ENCODE results near the gene SYT13.

Gene SYT13

DNA sequence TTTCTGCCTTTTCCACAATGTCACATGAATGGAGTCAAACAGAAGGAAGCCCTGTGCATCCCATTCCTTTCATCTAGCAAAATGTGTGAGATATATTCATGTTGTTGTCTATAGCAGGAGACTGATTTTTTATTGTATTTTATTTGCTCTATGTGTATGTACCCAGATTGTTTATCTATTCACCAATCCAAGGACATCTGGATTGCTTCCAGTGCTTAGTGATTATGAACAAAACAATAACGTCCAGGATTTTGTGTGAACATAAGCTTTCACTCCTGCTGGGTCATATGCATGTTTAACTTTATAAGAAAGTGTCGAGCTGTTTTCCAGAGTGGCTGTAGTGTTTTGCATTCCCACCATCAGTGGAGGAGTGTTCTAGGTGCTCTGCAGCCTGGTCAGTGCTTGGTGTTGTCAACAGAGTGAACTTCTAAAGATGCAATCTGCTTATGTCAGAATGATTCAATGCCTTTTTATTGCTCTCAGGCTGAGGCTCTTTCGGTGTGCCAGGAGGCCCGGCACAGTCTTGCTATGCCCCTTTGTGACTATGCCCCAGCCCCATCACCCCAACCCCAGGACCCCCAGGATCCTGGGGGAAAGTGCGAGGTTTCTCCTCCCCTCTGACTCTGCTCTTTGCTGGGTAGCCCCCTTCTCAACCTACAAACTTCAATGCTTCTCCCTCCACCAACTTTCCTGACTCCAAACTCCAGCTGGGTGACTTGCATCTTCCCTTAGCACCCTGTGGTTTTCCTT, 19.9 kb upstream of the SYT13 start:
- DNase-seq = no peak

DNA sequence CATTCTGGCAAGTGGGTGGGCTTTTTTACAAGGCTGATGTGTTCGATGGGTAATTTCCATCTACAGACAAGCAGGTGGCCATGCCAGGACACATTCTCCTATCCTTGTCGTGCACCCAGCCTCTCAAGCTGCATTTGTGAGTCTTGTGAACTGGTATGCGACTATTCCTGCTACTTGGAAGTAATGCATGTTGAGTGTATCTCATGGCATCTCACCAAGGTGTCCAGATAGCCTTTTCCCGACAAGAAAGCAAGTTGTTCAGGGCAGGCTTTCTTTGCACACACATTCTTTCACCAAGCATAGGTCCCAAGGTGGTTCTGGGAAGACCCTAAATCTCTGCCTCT, 18.8 kb upstream of the SYT13 start:
- DNase-seq = no peak

- no peak for DNase-seq
These were observed 18.2 kb upstream of the SYT13 start for GRCh38 chr11:45304111-45304991.

DNA sequence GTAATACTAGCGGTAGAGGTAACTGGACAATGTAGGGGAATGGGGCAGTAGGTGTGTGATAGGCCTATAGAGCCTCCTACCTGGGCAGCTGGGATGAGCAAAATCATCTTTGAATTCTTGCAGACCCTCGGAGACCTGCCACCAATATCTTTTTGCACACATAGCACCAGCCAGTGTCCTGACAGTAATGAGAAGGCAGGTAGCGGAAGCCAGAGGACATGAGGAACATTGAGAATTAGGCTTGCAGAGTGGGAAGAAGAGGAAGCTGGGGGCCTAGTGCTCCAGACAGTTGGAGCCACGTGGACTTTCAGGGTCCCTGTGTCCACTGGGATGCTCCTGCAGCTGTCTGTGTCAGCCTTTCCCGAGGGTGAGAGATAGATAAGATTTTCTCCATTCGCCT, 17.2 kb upstream of the SYT13 start:
- no peak for DNase-seq

DNA sequence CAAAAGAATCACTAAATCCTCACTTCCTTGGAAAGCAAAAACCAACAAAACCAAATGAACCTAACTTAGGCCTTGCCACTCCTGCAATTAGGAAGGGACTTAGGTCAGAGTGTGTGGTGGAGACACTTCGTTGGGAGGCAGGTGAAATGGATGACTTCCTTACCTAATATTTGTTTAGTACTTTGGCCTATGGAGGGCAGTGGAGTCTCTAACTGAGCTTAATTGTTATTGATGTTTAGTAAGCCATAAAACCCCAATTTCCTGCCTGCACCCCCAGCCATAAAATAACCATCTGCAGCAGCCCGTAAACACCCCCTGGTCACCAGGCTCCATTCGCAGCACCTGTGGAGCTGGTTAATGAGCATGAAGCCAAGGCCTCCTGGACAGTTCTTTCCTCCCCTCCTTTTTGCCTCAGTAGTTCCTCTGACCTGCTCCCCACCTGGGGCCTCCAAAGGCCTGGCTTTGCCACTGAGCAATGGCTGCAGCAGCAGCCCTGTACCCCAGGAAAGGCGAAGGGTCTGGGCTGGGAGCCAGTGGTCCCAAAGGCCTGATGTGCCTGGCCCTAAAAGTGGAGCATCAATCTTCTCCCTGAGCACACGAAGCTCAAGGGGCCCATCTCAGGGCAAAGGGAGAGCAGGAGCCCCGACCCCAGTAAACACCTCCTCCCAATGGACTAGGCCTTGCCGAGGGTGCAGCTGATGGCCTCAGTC, 15.6 kb upstream of the SYT13 start:
- no peak for DNase-seq

DNA sequence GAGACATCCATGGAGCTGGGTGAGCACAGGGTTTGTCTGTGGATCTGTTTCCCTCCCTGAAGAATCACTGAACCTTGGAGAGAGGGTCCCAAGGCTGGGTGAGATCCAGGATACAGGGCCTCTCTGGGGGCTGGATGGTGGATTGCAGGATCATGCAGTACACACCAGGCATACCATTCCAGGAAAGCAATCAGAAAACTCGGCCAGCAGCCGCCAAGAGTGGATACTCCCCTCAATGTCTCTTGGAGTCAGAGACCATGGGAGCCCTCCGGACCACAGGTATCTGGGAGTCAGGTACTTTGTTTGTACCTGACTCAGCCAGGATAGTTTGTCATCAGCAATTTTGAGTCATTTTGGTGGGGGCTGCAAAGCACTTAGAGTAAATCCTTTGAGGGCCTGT, 14.6 kb upstream of the SYT13 start:
- DNase-seq = no peak

- DNase-seq = no peak
These were observed 12.6 kb upstream of the SYT13 start for GRCh38 chr11:45298718-45299117.

DNA sequence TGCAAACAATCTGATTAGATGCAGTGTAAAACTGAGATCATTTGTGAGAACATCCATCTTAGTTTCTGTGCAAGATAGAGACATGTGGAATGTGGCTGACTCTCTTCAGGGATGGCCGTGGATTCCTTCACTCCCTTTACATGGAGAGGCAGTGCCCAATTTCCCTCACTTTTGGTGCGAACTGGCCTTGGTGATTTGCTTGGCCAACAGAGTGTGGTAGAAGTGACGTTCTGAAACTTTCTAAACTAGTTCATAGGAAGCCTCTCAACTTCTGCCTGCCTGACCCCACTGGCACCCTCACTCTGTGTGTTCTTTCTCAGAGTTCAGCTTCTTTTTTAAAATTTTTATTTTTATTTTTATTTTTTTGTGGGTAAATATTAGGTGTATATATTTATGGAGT, 9.9 kb upstream of the SYT13 start:
- no peak for DNase-seq

DNA sequence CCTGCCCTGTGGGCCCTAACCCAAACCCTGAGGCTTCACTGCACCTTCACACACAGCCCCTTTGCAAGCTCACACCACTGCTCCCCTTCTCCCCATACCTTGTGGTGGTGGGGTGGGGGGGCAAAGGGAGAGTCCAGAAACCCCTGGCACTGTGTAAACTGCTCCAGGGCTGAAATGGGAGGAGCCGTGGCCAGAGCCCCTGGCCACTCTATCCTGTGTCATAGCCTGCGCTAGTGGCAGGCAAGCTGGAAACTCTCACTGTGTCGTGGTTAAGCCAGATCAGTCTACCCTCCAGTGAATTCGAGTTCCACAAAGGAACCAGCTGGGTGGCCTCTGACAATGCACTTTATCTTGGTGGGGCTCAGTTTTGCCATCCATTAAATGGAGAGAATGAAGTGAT, 8.4 kb upstream of the SYT13 start:
- no peak for DNase-seq

- peak; percentile 45 for DNase-seq
These were observed 7.5 kb upstream of the SYT13 start for GRCh38 chr11:45293566-45294192.

DNA sequence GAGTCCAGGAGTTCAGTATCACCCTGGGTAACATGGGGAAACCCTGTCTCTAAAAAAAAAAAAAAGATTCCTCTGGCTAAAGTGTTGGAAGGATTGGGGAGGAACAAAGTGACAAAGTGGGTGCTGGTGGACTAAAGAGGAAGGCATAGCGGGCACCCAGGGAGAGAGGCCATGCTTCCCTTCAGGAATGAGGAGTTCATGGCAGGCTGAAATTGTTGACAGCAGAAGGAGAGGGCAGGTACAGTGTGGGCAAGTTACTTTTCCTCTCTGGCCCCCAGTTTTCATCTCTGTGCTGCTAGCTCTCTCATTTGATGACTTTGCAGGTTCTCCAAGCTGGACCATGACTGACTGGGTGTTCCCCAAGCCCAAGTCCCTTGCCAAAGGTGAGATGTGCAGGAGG, 4.4 kb upstream of the SYT13 start:
- no peak for DNase-seq

DNA sequence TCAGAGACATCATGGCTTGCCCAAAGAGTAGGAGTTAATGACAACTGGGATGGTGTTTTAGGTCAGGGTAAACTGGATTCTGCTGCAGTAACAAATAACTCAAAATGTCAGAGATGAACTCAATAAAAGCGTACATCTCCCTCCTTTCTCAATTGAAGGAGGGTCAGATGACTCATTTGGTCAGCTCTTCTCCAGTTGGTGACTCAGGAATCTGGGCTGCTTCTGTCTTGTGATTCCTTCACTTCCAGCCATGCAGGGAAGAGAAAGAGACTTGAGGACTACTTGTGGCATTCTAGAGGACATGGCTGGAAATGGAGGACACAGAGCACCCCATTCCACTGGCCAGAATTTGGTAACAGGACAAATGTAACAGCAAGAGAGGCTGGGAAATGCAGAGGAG, 3.2 kb upstream of the SYT13 start:
- no peak for DNase-seq

GRCh38 chr11:45288339-45288738, 2.2 kb upstream of the SYT13 start:
- DNase-seq = no peak

DNA sequence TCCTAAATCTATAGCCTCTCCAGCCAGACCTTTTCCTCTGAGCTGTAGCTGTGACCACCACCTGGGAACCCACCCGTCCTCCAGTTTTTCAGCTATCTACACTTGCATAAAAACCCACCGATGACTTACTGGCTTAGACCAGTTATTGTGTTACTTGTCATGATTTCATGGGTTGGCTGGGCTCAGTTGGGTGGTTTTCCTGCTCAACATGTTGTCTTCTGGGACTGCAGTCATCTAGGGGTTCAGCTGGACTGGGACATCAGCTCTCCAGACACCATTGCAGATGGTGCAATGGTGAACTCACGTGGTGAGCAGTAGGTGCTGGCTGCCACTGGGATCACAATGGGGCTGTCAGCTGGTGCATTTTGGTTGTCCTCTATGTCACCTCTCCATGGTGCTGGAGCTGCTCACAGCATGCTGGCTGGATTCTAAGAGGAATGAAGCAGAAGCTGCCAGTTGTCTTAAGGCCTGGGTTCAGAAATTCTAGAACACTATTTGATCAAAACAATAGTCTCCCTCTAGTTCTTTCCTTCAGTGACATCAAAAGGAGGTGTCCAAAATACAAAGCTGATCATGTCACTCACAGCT, 1.3 kb upstream of the SYT13 start:
- no peak for DNase-seq

- no peak for DNase-seq
These were observed 802 bp downstream of the SYT13 start for GRCh38 chr11:45285250-45285828.

DNA sequence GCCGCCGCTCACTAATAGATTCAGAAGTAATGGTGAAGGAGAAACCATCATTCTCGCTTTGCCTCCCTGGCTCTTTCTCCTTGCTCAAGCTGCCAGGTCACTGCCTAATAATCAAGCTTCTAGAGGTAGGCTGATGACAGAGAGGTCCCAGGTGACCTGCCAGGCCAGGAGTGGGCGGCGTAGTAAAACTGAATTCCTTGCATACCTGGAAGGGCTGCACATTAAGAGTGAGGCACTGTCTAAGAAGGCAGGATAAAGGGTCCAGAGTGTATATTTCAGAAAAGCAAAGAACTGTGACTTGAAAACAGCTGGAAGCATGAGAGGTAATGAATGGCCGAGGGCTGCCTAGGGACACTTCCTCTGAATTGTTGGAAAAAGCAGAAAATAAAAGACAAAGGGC, 4.1 kb downstream of the SYT13 start:
- DNase-seq = no peak

- DNase-seq = peak; percentile 7
These were observed 5.7 kb downstream of the SYT13 start for GRCh38 chr11:45280449-45280848.

GRCh38 chr11:45279645-45280044, 6.5 kb downstream of the SYT13 start:
- DNase-seq = no peak

GRCh38 chr11:45278714-45279113, 7.4 kb downstream of the SYT13 start:
- no peak for DNase-seq

DNA sequence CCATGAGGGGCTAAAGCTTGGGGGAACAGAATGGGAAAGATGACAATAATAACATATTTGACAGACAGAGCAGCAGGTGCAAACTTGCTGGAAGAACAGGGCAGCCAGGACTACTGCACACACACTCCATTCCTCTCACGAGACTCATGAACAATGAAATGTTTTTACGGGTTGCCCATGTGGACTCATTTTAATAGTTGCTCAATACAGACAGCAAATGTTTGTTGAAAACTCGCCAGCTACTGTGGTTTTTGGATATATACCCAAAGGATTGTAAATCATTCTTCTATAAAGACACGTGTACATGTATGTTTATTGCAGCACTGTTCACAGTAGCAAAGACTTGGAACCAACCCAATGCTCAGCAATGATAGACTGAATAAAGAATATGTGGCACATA, 10.3 kb downstream of the SYT13 start:
- DNase-seq = no peak

GRCh38 chr11:45274206-45274605, 11.9 kb downstream of the SYT13 start:
- no peak for DNase-seq

GRCh38 chr11:45273509-45273908, 12.6 kb downstream of the SYT13 start:
- no peak for DNase-seq

GRCh38 chr11:45272701-45273100, 13.4 kb downstream of the SYT13 start:
- DNase-seq = no peak
